SU-DHL-6 (cell line): ENCODE results near the gene RPS14.

Experiments used
- EZH2phosphoT487 ChIP-seq: fragments of 200-600 bp; sonication (generic), shearing (Covaris generic); conservative IDR thresholded peaks from 2 replicates; pipeline ENCODE4 v1.6.1; 2018; ENCODE audit warnings: mild to moderate bottlenecking, antibody characterized with exemption, low read length, moderate library complexity, mixed read lengths
- TF ChIP-seq, protein P1 (sequence below): fragments of 200-600 bp; sonication (generic); IDR thresholded peaks from one replicate; pipeline ENCODE4 v1.5.1; 2017; ENCODE audit warnings: antibody characterized with exemption, mild to moderate bottlenecking, low read length, moderate library complexity; ENCODE audit not compliant: insufficient read depth, poor library complexity, severe bottlenecking

DNA sequence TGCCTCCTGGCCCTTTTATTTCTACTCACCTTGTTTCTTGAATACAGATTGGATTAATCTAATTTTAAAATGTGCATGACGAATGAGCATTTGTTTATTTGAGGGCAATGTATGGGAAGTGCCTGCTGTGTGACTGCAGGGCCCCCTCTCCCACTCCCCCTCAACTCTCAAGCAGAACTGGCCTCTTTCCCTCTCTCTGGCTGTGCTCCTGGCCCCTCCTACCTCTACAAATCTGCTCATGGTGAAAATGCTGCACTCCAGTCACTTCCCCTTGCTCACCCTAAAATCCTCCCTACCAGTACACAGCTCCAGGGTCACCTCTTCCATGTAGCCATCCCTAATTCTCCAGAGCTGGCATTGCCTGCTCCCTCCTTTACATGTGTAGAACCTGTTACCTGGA lies 41.2 kb upstream of the RPS14 start:
- TF ChIP-seq, protein P1, sequence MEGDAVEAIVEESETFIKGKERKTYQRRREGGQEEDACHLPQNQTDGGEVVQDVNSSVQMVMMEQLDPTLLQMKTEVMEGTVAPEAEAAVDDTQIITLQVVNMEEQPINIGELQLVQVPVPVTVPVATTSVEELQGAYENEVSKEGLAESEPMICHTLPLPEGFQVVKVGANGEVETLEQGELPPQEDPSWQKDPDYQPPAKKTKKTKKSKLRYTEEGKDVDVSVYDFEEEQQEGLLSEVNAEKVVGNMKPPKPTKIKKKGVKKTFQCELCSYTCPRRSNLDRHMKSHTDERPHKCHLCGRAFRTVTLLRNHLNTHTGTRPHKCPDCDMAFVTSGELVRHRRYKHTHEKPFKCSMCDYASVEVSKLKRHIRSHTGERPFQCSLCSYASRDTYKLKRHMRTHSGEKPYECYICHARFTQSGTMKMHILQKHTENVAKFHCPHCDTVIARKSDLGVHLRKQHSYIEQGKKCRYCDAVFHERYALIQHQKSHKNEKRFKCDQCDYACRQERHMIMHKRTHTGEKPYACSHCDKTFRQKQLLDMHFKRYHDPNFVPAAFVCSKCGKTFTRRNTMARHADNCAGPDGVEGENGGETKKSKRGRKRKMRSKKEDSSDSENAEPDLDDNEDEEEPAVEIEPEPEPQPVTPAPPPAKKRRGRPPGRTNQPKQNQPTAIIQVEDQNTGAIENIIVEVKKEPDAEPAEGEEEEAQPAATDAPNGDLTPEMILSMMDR, result no peak
- no peak for TF ChIP-seq EZH2phosphoT487
